ENCODE measurements around the gene BTN2A1. TPM values are rescaled to one million over a fixed set of nuclear protein-coding genes. Genes with fewer than 3 reads are reported as not detected.

The BTN2A1 gene
- total and polyA plus RNA-seq, 9 of the 15 experiments (the other 6 are each of a cell fraction or from before 2014, with no cell fraction given): 6.7 to 22.1 (median 16.4) TPM

GRCh38 chr6:26493258-26493657, 35.5 kb downstream of the BTN2A1 start:
- H3K4me1 ChIP-seq (replicated peaks in 1 of 2; ENCODE audit: control insufficient read depth in 2 of 2, insufficient read depth in 2 of 2, low read length in 2 of 2): peaks cover 8 to 40% of the 10 kb centered on the region in 2 experiments
- H3K27me3 ChIP-seq (ENCODE audit: control insufficient read depth in 2 of 2, insufficient read depth in 2 of 2, low read length in 2 of 2): no peaks in the 10 kb centered on the region
- H3K9me1 ChIP-seq (ENCODE audit: control insufficient read depth, insufficient read depth, low read length): no peaks in the 10 kb centered on the region
- FAIRE-seq: peak; percentile 94
- H3K36me3 ChIP-seq (ENCODE audit: control insufficient read depth, insufficient read depth, low read length): no peaks in the 10 kb centered on the region
- H3K4me2 ChIP-seq (ENCODE audit: insufficient read depth, low read length): peak overlapping the region; percentile 13; the same call in 1 of the 2 replicates
- ATAC-seq: peak; percentile 95
- ChIA-PET POLR2A (interaction anchor here (1.0 kb wide), 1 partner anchor 26 kb away, joined by 3 read pairs; no protein-coding TSS in a partner anchor), CTCF (ENCODE audit: low intra/inter-chr PET ratio) (no interaction called here)
- peak overlapping the region in 1 of 2 experiments; percentile 17; a peak in 1 of 4 replicates for H3K9ac ChIP-seq (ENCODE audit: insufficient read depth in 1 of 2, low read depth in 2 of 2, low read length in 2 of 2)
- H4K20me1 ChIP-seq (replicated peaks; ENCODE audit: control insufficient read depth, insufficient read depth, low read length): no peaks in the 10 kb centered on the region
- no peak overlapping the region; the same call in 1 of the 2 replicates for H2AFZ ChIP-seq (ENCODE audit: low read depth, low read length)
- H3K4me3 ChIP-seq: no peak overlapping the region
- intact Hi-C loops (cut with micrococcal nuclease) (loop anchor here (1.0 to 2.0 kb wide), 3 partner anchors 76 to 152 kb away; no protein-coding TSS in a partner anchor), in situ Hi-C loops (cut with MboI) (no loop called here)
- H3K79me2 ChIP-seq (ENCODE audit: control insufficient read depth, insufficient read depth, low read length): no peaks in the 10 kb centered on the region
- DNase-seq (ENCODE audit: extremely low read depth in 1 of 4, low spot score in 3 of 4): peak; percentile 38 to 86 (median 68)
- 13% methylated on average over 2 of the region's 2 CpGs for WGBS (ENCODE audit: insufficient coverage, low coverage, missing lambda C conversion rate)
- H3K9me3 ChIP-seq (replicated peaks; ENCODE audit: control insufficient read depth, insufficient read depth, low read depth, low read length): no peaks in the 10 kb centered on the region
- H3K27ac ChIP-seq (ENCODE audit: extremely low read depth, low read depth, low read length): no peak overlapping the region
- BruUV-seq (replicated peaks): no TSS peak
- TF ChIP-seq SMAD1 (IDR thresholded peaks at IDR 0.05; ENCODE audit: low read depth, low read length, partially characterized antibody) (peak; percentile 23), PKNOX1 (IDR thresholded peaks at IDR 0.05) (0 out of 2 replicates have a peak, but pooled peaks have one; percentile 15), RBM15 (IDR thresholded peaks at IDR 0.05; ENCODE audit: insufficient read depth, low read length) (no peak), JUND (IDR thresholded peaks at IDR 0.05; ENCODE audit: borderline replicate concordance, low read depth, low read length) (peak; percentile 41; the same call in 1 of the 2 replicates), JUND (tag; IDR thresholded peaks at IDR 0.05; ENCODE audit: borderline replicate concordance, low read depth, low read length) (no peak), CBFA2T2 (conservative IDR thresholded peaks at IDR 0.05) (peak; percentile 76), TEAD4 (IDR thresholded peaks at IDR 0.05; ENCODE audit: low read length) (peak; percentile 42), TEAD4 (CRISPR knock-in tag; IDR thresholded peaks at IDR 0.05; ENCODE audit: borderline replicate concordance) (no peak), PTBP1 (IDR thresholded peaks at IDR 0.05; ENCODE audit: low read depth, low read length) (0 out of 2 replicates have a peak, but pooled peaks have one; percentile 23), ZBTB40 (IDR thresholded peaks at IDR 0.05) (no peak), ZBTB40 (CRISPR knock-in tag; IDR thresholded peaks at IDR 0.05) (no peak), FOXK2 (conservative IDR thresholded peaks at IDR 0.05 in 1 of 2, IDR thresholded peaks at IDR 0.05 in 1 of 2; ENCODE audit: low read depth in 2 of 2) (peak; percentile 38 to 43; a peak in 2 of 4 replicates), HDAC6 (IDR thresholded peaks at IDR 0.05; ENCODE audit: low read depth, low read length) (no peak)
